H9 (cell line): Measurements from ENCODE around the gene CTNNA3. TPM values are rescaled to one million over a fixed set of nuclear protein-coding genes. Genes with fewer than 3 reads are reported as not detected.

Source experiments
- DNase-seq: peaks from one replicate; pipeline ENCODE4 v3.0.0-alpha.2; 2017
- H2AFZ ChIP-seq: one replicate; pipeline ENCODE4 v1.6.1; 2013; ENCODE audit warnings: mild to moderate bottlenecking, low read length, control low read depth, moderate library complexity
- H2AK5ac ChIP-seq: 2 replicates; pipeline ENCODE4 v1.6.1; 2013; ENCODE audit warnings: low read length, control low read depth, mixed read lengths; ENCODE audit not compliant: insufficient read length
- H2BK120ac ChIP-seq: one replicate; pipeline ENCODE4 v1.6.1; 2013; ENCODE audit warnings: low read depth, mild to moderate bottlenecking, low read length, control low read depth, inconsistent platforms; ENCODE audit not compliant: poor library complexity, severe bottlenecking
- H2BK12ac ChIP-seq: 2 replicates; pipeline ENCODE4 v1.6.1; 2013; ENCODE audit warnings: low read length, control low read depth, mixed read lengths, low read depth; ENCODE audit not compliant: insufficient read length
- H2BK15ac ChIP-seq: 2 replicates; pipeline ENCODE4 v1.6.1; 2013; ENCODE audit warnings: low read depth, low read length, control low read depth
- H2BK20ac ChIP-seq: one replicate; pipeline ENCODE4 v1.6.1; 2013; ENCODE audit warnings: low read depth, mild to moderate bottlenecking, low read length, control low read depth, inconsistent platforms; ENCODE audit not compliant: poor library complexity, severe bottlenecking
- H2BK5ac ChIP-seq: 2 replicates; pipeline ENCODE4 v1.6.1; 2013; ENCODE audit warnings: low read length, control low read depth, mixed read lengths; ENCODE audit not compliant: insufficient read length
- H3K14ac ChIP-seq: 2 replicates; pipeline ENCODE4 v1.6.1; 2013; ENCODE audit warnings: low read length, control low read depth; ENCODE audit not compliant: insufficient read depth
- H3K18ac ChIP-seq: 2 replicates; pipeline ENCODE4 v1.6.1; 2013; ENCODE audit warnings: low read depth, mild to moderate bottlenecking, mixed read lengths, low read length, control low read depth; ENCODE audit not compliant: insufficient read length
- H3K23ac ChIP-seq: 2 replicates; pipeline ENCODE4 v1.6.1; 2013; ENCODE audit warnings: low read length, control low read depth, mixed read lengths, low read depth; ENCODE audit not compliant: insufficient read length
- H3K23me2 ChIP-seq: 2 replicates; pipeline ENCODE4 v1.6.1; 2013; ENCODE audit warnings: low read depth, mild to moderate bottlenecking, mixed read lengths, low read length, control low read depth; ENCODE audit not compliant: insufficient read length, poor library complexity, severe bottlenecking
- H3K27ac ChIP-seq: 2 replicates; pipeline ENCODE4 v1.5.1; 2013; ENCODE audit warnings: low read length, control low read depth, mixed read lengths, low read depth; ENCODE audit not compliant: insufficient read length
- H3K27me3 ChIP-seq: 2 replicates; pipeline ENCODE4 v1.6.1; 2013; ENCODE audit warnings: low read length, control low read depth, inconsistent platforms; ENCODE audit not compliant: insufficient read depth
- H3K4ac ChIP-seq: 2 replicates; pipeline ENCODE4 v1.6.1; 2013; ENCODE audit warnings: low read depth, mild to moderate bottlenecking, control low read depth, inconsistent platforms, low read length, moderate library complexity
- H3K4me1 ChIP-seq: 2 replicates; pipeline ENCODE4 v1.6.1; 2013; ENCODE audit warnings: low read length, control low read depth, inconsistent platforms; ENCODE audit not compliant: insufficient read depth
- H3K4me2 ChIP-seq: 2 replicates; pipeline ENCODE4 v1.6.1; 2013; ENCODE audit warnings: low read length, control low read depth, mixed read lengths; ENCODE audit not compliant: insufficient read length, insufficient read depth
- H3K56ac ChIP-seq: 2 replicates; pipeline ENCODE4 v1.6.1; 2013; ENCODE audit warnings: low read depth, mild to moderate bottlenecking, mixed read lengths, low read length, control low read depth; ENCODE audit not compliant: insufficient read length
- H3K79me1 ChIP-seq: 2 replicates; pipeline ENCODE4 v1.6.1; 2013; ENCODE audit warnings: low read depth, mild to moderate bottlenecking, moderate library complexity, low read length, control low read depth, inconsistent platforms; ENCODE audit not compliant: insufficient read depth, poor library complexity, severe bottlenecking
- H3K79me2 ChIP-seq: 2 replicates; pipeline ENCODE4 v1.6.1; 2013; ENCODE audit warnings: low read length, control low read depth, inconsistent platforms; ENCODE audit not compliant: insufficient read depth
- H3K9ac ChIP-seq: 2 replicates; pipeline ENCODE4 v1.6.1; 2013; ENCODE audit warnings: low read length, control low read depth, mixed read lengths; ENCODE audit not compliant: insufficient read length; ENCODE audit errors: extremely low read depth
- H3K9me3 ChIP-seq: one replicate; pipeline ENCODE4 v1.6.1; 2013; ENCODE audit warnings: low read depth, low read length, inconsistent platforms; ENCODE audit not compliant: control insufficient read depth
- H3T11ph ChIP-seq: one replicate; pipeline ENCODE4 v1.6.1; 2013; ENCODE audit warnings: mild to moderate bottlenecking, low read length, control low read depth, inconsistent platforms
- H4K20me1 ChIP-seq: one replicate; pipeline ENCODE4 v1.6.1; 2013; ENCODE audit not compliant: control insufficient read depth, insufficient read length, insufficient read depth
- H4K5ac ChIP-seq: 2 replicates; pipeline ENCODE4 v1.6.1; 2013; ENCODE audit warnings: low read depth, mild to moderate bottlenecking, mixed read lengths, low read length, control low read depth; ENCODE audit not compliant: insufficient read length
- H4K8ac ChIP-seq: replicated peaks from 2 replicates; pipeline ENCODE4 v1.6.1; 2013; ENCODE audit warnings: low read length, control low read depth, mixed read lengths, low read depth; ENCODE audit not compliant: insufficient read length
- H4K91ac ChIP-seq: 2 replicates; pipeline ENCODE4 v1.6.1; 2013; ENCODE audit warnings: low read depth, mild to moderate bottlenecking, moderate library complexity, mixed read lengths, low read length, control low read depth; ENCODE audit not compliant: insufficient read length
- H3K27ac Mint-ChIP-seq, 3 experiments: 2 replicates in 2 of 3; 3 replicates in 1 of 3; pipeline ENCODE4 v1.8.0; 2020 to 2021; ENCODE audit warnings: mixed read lengths in 3 of 3, mild to moderate bottlenecking in 1 of 3, moderate library complexity in 1 of 3
- H3K27me3 Mint-ChIP-seq: 2 replicates; pipeline ENCODE4 v1.8.0; 2021; ENCODE audit warnings: low read depth, mild to moderate bottlenecking, moderate library complexity, mixed read lengths
- H3K36me3 Mint-ChIP-seq, 3 experiments: 2 replicates in 2 of 3; 3 replicates in 1 of 3; pipeline ENCODE4 v1.8.0; 2020 to 2021; ENCODE audit warnings: low read depth in 3 of 3, mixed read lengths in 3 of 3; ENCODE audit not compliant: insufficient read depth in 1 of 3
- H3K4me1 Mint-ChIP-seq, 2 experiments: 2 replicates each; pipeline ENCODE4 v1.8.0; 2020; ENCODE audit warnings: mixed read lengths in 2 of 2
- H3K4me3 Mint-ChIP-seq, 2 experiments: 2 replicates in 1 of 2; 3 replicates in 1 of 2; pipeline ENCODE4 v1.8.0; 2020 to 2021; ENCODE audit warnings: mild to moderate bottlenecking in 2 of 2, mixed read lengths in 2 of 2, moderate library complexity in 1 of 2
- H3K9me3 Mint-ChIP-seq, 2 experiments: 2 replicates in 1 of 2; 3 replicates in 1 of 2; pipeline ENCODE4 v1.8.0; 2020; ENCODE audit warnings: mild to moderate bottlenecking in 2 of 2, mixed read lengths in 2 of 2, moderate library complexity in 1 of 2
- CTCF ChIP-seq: fragments of 200-600 bp; sonication (generic); conservative IDR thresholded peaks from 3 replicates; pipeline ENCODE4 v1.8.0; 2021; ENCODE audit warnings: antibody characterized with exemption, mild to moderate bottlenecking
- WGBS: extraction: QIAGEN DNeasy Blood & Tissue Kit; methylation state at CpG from one replicate; pipeline ENCODE4 v1.1.7; 2013; ENCODE audit warnings: missing lambda C conversion rate, low lambda C conversion rate, mixed read lengths; ENCODE audit not compliant: insufficient read length; ENCODE audit errors: extremely low coverage; 5-methylcytosine and 5-hydroxymethylcytosine counted together
- total RNA-seq: library from RNA; stranded (reverse); gene quantifications from 2 replicates; pipeline ENCODE4 v1.2.1, GENCODE V29; 2021

CTNNA3 gene
- total RNA-seq, 1 experiment from 2014 or later, result 3.3 TPM

- Mint-ChIP-seq H3K4me3 (no peak overlapping the region), H3K27ac (no peak overlapping the region), H3K9me3 (no peaks in the 10 kb centered on the region), H3K36me3 (no peaks in the 10 kb centered on the region), H3K27me3 (no peaks in the 10 kb centered on the region), H3K4me1 (peaks cover 0 to 2% of the 10 kb centered on the region in 2 experiments; a peak in 2 of 4 replicates)
- Histone ChIP-seq H3K79me1 (no peaks in the 10 kb centered on the region), H3K9me3 (no peaks in the 10 kb centered on the region), H2BK120ac (no peak overlapping the region), H3K9ac (no peak overlapping the region), H3K14ac (no peak overlapping the region), H2BK20ac (no peak overlapping the region), H2BK12ac (no peak overlapping the region), H3K27me3 (no peaks in the 10 kb centered on the region), H3T11ph (no peak overlapping the region), H3K4ac (no peak overlapping the region), H2BK5ac (no peak overlapping the region), H3K23ac (no peak overlapping the region), H3K56ac (no peak overlapping the region), H3K4me1 (no peaks in the 10 kb centered on the region), H2AFZ (no peak overlapping the region), H4K20me1 (no peaks in the 10 kb centered on the region), H4K5ac (no peak overlapping the region), H2BK15ac (no peak overlapping the region), H4K91ac (no peak overlapping the region), H3K18ac (no peak overlapping the region), H3K27ac (no peak overlapping the region), H3K23me2 (no peaks in the 10 kb centered on the region), H3K79me2 (no peaks in the 10 kb centered on the region), H2AK5ac (no peak overlapping the region), H3K4me2 (no peak overlapping the region), H4K8ac (no peak overlapping the region)
- no peak for TF ChIP-seq CTCF
- no peak for DNase-seq
- WGBS, result no CpG with 5 or more reads among the region's 2 CpGs
Observed at GRCh38 chr10:67519434-67519833, 176.6 kb downstream of the CTNNA3 start.
